Tibial artery (tissue), 4 donors: ENCODE measurements around the gene RAB5A.

Experiments used
- DNase-seq, 2 donors: peaks; one replicate each; pipeline ENCODE4 v3.0.0-alpha.2; 2019
- H3K27ac ChIP-seq, 2 donors: fragments of 200-600 bp; sonication (generic) in 1 of 2; 1 replicate in 1 of 2; 2 replicates in 1 of 2; pipeline ENCODE4 v1.5.1; 2018 to 2019; ENCODE audit warnings: mild to moderate bottlenecking in 1 of 2
- H3K27me3 ChIP-seq, 2 donors: fragments of 200-600 bp; sonication (generic) in 1 of 2; one replicate each; pipeline versions ENCODE4 v1.5.1 to v1.6.0; 2016 to 2019
- H3K36me3 ChIP-seq, 3 donors: fragments of 200-600 bp; sonication (generic) in 2 of 3; one replicate each; pipeline ENCODE4 v1.5.1; 2016 to 2019; ENCODE audit warnings: mild to moderate bottlenecking in 2 of 3
- H3K4me1 ChIP-seq, 4 donors: fragments of 200-600 bp; sonication (generic) in 2 of 4; 1 replicate in 3 of 4; 2 replicates in 1 of 4; pipeline ENCODE4 v1.5.1; 2016 to 2019
- H3K4me3 ChIP-seq, 2 donors: fragments of 200-600 bp; sonication (generic) in 1 of 2; 1 replicate in 1 of 2; 2 replicates in 1 of 2; pipeline ENCODE4 v1.5.1; 2018 to 2019; ENCODE audit warnings: mild to moderate bottlenecking in 2 of 2
- H3K9me3 ChIP-seq, 3 donors: fragments of 200-600 bp; sonication (generic) in 1 of 3; one replicate each; pipeline ENCODE4 v1.5.1; 2016 to 2019
- intact Hi-C: fragments of 100-400 bp; cut with DNase I; formaldehyde crosslinking; loops from one replicate; pipeline ENCODE4 v1.15.0; 2023; ENCODE audit warnings: low total_unique reads
- TF ChIP-seq, protein P1 (sequence below), 2 experiments: fragments of 200-600 bp in 1 of 2; fragments of 450-650 bp in 1 of 2; IDR thresholded peaks; one replicate each; pipeline ENCODE4 v1.5.1; 2017 to 2019; ENCODE audit warnings: antibody characterized with exemption in 2 of 2, mild to moderate bottlenecking in 1 of 2, moderate library complexity in 1 of 2

RAB5A gene

DNA sequence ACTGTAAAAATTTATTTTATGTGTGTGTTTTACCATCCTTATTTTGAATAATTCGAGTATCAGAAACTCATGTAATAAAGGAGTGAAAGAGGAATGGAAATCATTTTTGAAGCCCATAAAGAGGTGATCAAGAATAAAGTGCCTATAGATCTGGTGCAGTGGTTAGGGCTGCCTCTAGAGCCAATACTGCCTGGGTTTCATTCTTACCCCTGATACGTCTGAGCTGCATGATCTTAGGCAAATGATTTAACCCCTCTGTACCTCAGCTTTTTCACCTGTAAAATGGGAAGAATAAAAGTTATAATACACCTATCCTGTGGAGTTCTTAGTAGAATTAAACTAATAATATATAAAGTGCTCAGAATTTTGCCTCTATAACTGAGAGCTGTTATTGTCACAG is 43.2 kb upstream of the RAB5A start:
- Histone ChIP-seq H3K36me3 (no peaks in the 10 kb centered on the region), H3K4me1 (no peaks in the 10 kb centered on the region), H3K27me3 (no peaks in the 10 kb centered on the region), H3K27ac (no peak overlapping the region), H3K4me3 (no peak overlapping the region), H3K9me3 (no peaks in the 10 kb centered on the region)
- no peak for DNase-seq
- intact Hi-C loops: no loop called here
- TF ChIP-seq, protein P1, sequence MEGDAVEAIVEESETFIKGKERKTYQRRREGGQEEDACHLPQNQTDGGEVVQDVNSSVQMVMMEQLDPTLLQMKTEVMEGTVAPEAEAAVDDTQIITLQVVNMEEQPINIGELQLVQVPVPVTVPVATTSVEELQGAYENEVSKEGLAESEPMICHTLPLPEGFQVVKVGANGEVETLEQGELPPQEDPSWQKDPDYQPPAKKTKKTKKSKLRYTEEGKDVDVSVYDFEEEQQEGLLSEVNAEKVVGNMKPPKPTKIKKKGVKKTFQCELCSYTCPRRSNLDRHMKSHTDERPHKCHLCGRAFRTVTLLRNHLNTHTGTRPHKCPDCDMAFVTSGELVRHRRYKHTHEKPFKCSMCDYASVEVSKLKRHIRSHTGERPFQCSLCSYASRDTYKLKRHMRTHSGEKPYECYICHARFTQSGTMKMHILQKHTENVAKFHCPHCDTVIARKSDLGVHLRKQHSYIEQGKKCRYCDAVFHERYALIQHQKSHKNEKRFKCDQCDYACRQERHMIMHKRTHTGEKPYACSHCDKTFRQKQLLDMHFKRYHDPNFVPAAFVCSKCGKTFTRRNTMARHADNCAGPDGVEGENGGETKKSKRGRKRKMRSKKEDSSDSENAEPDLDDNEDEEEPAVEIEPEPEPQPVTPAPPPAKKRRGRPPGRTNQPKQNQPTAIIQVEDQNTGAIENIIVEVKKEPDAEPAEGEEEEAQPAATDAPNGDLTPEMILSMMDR (IDR thresholded peaks at IDR 0.05): no peak

DNA sequence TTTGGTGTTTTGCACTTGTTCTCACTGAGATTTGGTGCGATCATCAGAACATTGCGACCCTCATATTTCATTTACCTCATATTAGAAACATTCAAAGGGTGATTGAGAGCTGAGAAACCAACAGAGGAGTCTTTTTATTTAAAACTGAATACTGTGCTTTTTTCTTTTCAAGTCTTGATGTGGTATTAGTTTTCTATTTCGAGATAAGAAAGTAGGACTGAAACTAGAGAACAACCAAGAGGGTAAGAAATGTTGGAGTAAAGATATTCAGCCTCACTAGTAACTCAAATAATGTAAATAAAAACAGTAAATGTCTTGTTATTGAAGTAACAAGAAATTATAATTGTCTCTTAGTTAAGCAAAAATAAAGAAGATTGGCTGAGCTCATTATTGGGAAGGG is 39.4 kb upstream of the RAB5A start:
- intact Hi-C loops: no loop called here
- TF ChIP-seq, protein P1 (IDR thresholded peaks at IDR 0.05): no peak
- Histone ChIP-seq H3K27me3 (no peaks in the 10 kb centered on the region), H3K36me3 (no peaks in the 10 kb centered on the region), H3K4me3 (no peak overlapping the region), H3K9me3 (peaks cover 0 to 7% (median 0%) of the 10 kb centered on the region in 3 donors), H3K4me1 (no peaks in the 10 kb centered on the region), H3K27ac (no peak overlapping the region)
- DNase-seq: no peak

DNA sequence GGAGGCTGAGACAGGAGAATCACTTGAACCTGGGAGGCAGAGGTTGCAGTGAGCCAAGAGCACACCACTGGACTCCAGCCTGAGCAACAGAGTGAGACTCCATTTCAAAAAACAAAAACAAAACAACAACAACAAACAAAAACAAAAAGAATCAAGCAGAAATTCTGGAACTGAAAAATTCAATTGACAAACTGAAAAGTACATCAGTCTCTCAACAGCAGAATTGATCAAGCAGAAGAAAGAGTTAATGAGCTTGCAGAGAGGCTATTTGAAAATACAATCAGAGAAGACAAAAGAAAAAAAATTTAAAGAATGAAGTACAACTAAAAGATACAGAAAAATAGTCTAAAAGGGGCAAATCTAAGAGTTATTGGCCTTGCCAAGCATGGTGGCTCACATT is 35.4 kb upstream of the RAB5A start:
- H3K4me3 ChIP-seq: no peak overlapping the region
- H3K36me3 ChIP-seq: no peaks in the 10 kb centered on the region
- H3K4me1 ChIP-seq: no peaks in the 10 kb centered on the region
- no peak for DNase-seq
- H3K27ac ChIP-seq: no peak overlapping the region
- no peaks in the 10 kb centered on the region for H3K27me3 ChIP-seq
- intact Hi-C loops: no loop called here
- H3K9me3 ChIP-seq: peaks cover 0 to 11% (median 0%) of the 10 kb centered on the region in 3 donors
- TF ChIP-seq, protein P1 (IDR thresholded peaks at IDR 0.05): no peak

DNA sequence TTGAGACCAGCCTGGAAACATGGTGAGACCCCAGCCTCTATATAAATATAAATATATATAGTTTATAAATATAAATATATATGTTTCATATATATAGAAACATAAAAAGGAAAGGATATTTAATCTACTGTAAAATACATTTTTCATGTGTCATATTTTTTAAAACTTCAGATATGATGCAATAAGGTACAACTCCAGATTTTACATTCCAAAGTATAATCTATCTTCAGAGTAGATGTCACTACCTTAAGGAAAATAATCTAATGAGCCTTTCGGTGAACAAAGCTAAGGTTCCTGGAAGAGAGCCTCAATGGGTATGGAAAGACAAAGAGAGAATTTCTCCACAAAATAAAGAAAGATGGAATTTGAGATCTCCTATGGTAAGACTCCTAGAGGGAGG is 29.7 kb upstream of the RAB5A start:
- Histone ChIP-seq H3K36me3 (no peaks in the 10 kb centered on the region), H3K4me1 (no peaks in the 10 kb centered on the region), H3K4me3 (no peak overlapping the region), H3K27ac (no peak overlapping the region), H3K9me3 (peaks cover 0 to 8% (median 0%) of the 10 kb centered on the region in 3 donors), H3K27me3 (no peaks in the 10 kb centered on the region)
- TF ChIP-seq, protein P1 (IDR thresholded peaks at IDR 0.05): no peak
- intact Hi-C loops: no loop called here
- DNase-seq: no peak

DNA sequence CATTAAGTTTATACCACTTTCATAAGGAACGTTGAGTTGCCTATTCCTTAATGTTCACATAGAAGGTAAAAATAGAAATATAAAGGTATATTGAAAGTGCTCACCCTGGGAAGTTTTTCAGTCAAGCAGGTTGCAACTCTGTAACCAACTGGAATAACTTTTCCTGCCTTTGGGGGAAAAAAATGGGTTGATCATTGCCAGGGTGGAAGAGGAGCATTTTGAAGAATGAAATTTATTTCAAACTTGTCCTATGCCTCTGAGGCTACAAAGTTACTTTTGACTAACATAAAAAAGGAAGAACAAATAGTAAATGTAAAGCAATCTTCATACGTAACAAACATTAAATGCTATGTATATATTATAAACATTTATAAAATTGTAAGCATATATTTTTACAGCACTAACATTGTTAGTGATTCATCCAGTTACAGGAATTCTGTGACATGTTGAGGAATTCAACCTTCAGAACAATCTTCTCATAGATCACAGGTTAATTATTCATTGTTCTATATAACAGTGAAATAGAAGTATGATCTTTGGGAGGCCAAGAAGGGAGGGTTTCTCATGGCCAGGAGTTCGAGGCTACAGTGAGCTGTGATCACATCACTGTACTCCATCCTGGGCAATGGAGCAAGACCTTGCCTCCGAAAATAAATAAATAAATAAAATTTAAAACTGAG is 26.4 kb upstream of the RAB5A start:
- H3K27me3 ChIP-seq: no peaks in the 10 kb centered on the region
- no peaks in the 10 kb centered on the region for H3K9me3 ChIP-seq
- intact Hi-C loops: no loop called here
- H3K4me1 ChIP-seq: no peaks in the 10 kb centered on the region
- no peak overlapping the region for H3K4me3 ChIP-seq
- no peak for DNase-seq
- H3K27ac ChIP-seq: no peak overlapping the region
- H3K36me3 ChIP-seq: no peaks in the 10 kb centered on the region
- TF ChIP-seq, protein P1 (IDR thresholded peaks at IDR 0.05): no peak
